Duodenal mucosa (tissue), 2 donors: ENCODE measurements around the gene GOLPH3L.
"Not testable (repeated sequence)": the region's sequence is repeated elsewhere in the genome, so short reads cannot be mapped to it uniquely, and the experiment has no call there.

Experiments
- H3K27ac ChIP-seq: one replicate; pipeline ENCODE4 v1.7.0; 2013; ENCODE audit warnings: low read depth, low read length
- H3K27me3 ChIP-seq, 2 donors: one replicate each; pipeline ENCODE4 v1.7.0; 2013; ENCODE audit warnings: low read length in 2 of 2, control low read depth in 1 of 2; ENCODE audit not compliant: insufficient read depth in 2 of 2, control insufficient read depth in 1 of 2
- H3K36me3 ChIP-seq, 2 donors: one replicate each; pipeline ENCODE4 v1.7.0; 2013; ENCODE audit warnings: low read length in 2 of 2, control low read depth in 1 of 2; ENCODE audit not compliant: insufficient read depth in 2 of 2, control insufficient read depth in 1 of 2
- H3K4me1 ChIP-seq, 2 donors: one replicate each; pipeline ENCODE4 v1.7.0; 2013; ENCODE audit warnings: low read length in 2 of 2, control low read depth in 1 of 2; ENCODE audit not compliant: insufficient read depth in 2 of 2, control insufficient read depth in 1 of 2
- H3K4me3 ChIP-seq, 2 donors: one replicate each; pipeline ENCODE4 v1.7.0; 2013; ENCODE audit warnings: low read length in 2 of 2, low read depth in 1 of 2
- H3K9ac ChIP-seq, 2 donors: one replicate each; pipeline ENCODE4 v1.7.0; 2013; ENCODE audit warnings: low read length in 2 of 2, low read depth in 1 of 2
- H3K9me3 ChIP-seq, 2 donors: one replicate each; pipeline ENCODE4 v1.7.0; 2013; ENCODE audit warnings: low read length in 2 of 2, control low read depth in 1 of 2; ENCODE audit not compliant: control insufficient read depth in 1 of 2

Gene GOLPH3L

GRCh38 chr1:150696995-150697927 lies at the start of gene GOLPH3L:
Gene GOLPH3L (minus strand): TSS chr1:150697154. CDS start chr1:150694838, 2,316 bp downstream.
- peak within 1 kb of the TSS; percentile 65 for H3K27ac ChIP-seq

GRCh38 chr1:150730130-150730721 lies 33.3 kb upstream of the GOLPH3L start:
- H3K9me3 ChIP-seq: no peaks in the 10 kb centered on the region
- no peak overlapping the region for H3K9ac ChIP-seq
- peaks cover 0 to 18% of the 10 kb centered on the region in 2 donors for H3K36me3 ChIP-seq
- no peaks in the 10 kb centered on the region for H3K4me1 ChIP-seq
- no peaks in the 10 kb centered on the region for H3K27me3 ChIP-seq
- no peak overlapping the region for H3K27ac ChIP-seq
- no peak overlapping the region for H3K4me3 ChIP-seq

More at GRCh38 chr1:150696995-150697927, at the start of gene GOLPH3L:
- Histone ChIP-seq H3K36me3 (peaks cover 4 to 20% of the 10 kb centered on the region in 2 donors), H3K4me3 (peak within 1 kb of the TSS; percentile 78 to 84), H3K9me3 (no peaks in the 10 kb centered on the region), H3K4me1 (peaks cover 0 to 8% of the 10 kb centered on the region in 2 donors), H3K27me3 (no peaks in the 10 kb centered on the region), H3K9ac (peak within 1 kb of the TSS; percentile 56 to 62)

- no peaks in the 10 kb centered on the region for H3K36me3 ChIP-seq
- no peak overlapping the region for H3K4me3 ChIP-seq
- H3K27me3 ChIP-seq: no peaks in the 10 kb centered on the region
- no peak overlapping the region for H3K27ac ChIP-seq
- H3K9ac ChIP-seq: no peak overlapping the region
- H3K4me1 ChIP-seq: no peaks in the 10 kb centered on the region
- H3K9me3 ChIP-seq: no peaks in the 10 kb centered on the region
These were observed 27.4 kb upstream of the GOLPH3L start for GRCh38 chr1:150724336-150724735.

- Histone ChIP-seq H3K4me3 (no peak within 1 kb of the TSS), H3K9ac (no peak within 1 kb of the TSS), H3K27me3 (no peaks in the 10 kb centered on the region), H3K36me3 (no peaks in the 10 kb centered on the region), H3K9me3 (no peaks in the 10 kb centered on the region), H3K27ac (no peak within 1 kb of the TSS), H3K4me1 (no peaks in the 10 kb centered on the region)
These were observed 23.7 kb upstream of the GOLPH3L start, which contains the start of gene HORMAD1 for GRCh38 chr1:150720703-150721102. Gene HORMAD1 (minus strand): TSS chr1:150720895. CDS start chr1:150719505, 1,390 bp downstream.

- Histone ChIP-seq H3K27ac (no peak overlapping the region), H3K9me3 (no peaks in the 10 kb centered on the region), H3K9ac (no peak overlapping the region), H3K27me3 (no peaks in the 10 kb centered on the region), H3K4me1 (no peaks in the 10 kb centered on the region), H3K36me3 (no peaks in the 10 kb centered on the region), H3K4me3 (no peak overlapping the region)
These were observed 23.1 kb upstream of the GOLPH3L start for GRCh38 chr1:150720098-150720497.

GRCh38 chr1:150718225-150718891 lies 21.4 kb upstream of the GOLPH3L start:
- H3K4me1 ChIP-seq: no peaks in the 10 kb centered on the region
- H3K4me3 ChIP-seq: no peak overlapping the region
- no peaks in the 10 kb centered on the region for H3K9me3 ChIP-seq
- H3K36me3 ChIP-seq: no peaks in the 10 kb centered on the region
- no peak overlapping the region for H3K27ac ChIP-seq
- no peaks in the 10 kb centered on the region for H3K27me3 ChIP-seq
- H3K9ac ChIP-seq: no peak overlapping the region

- not testable (repeated sequence) for H3K27ac ChIP-seq, H3K27me3 ChIP-seq
These were observed 12.1 kb upstream of the GOLPH3L start for GRCh38 chr1:150709031-150709430.

GRCh38 chr1:150708595-150708994 lies 11.6 kb upstream of the GOLPH3L start:
- Histone ChIP-seq H3K27ac (no peak overlapping the region), H3K27me3 (no peaks in the 10 kb centered on the region), H3K4me3 (no peak overlapping the region), H3K4me1 (no peaks in the 10 kb centered on the region), H3K9ac (no peak overlapping the region), H3K9me3 (no peaks in the 10 kb centered on the region), H3K36me3 (no peaks in the 10 kb centered on the region)

More at GRCh38 chr1:150709031-150709430, 12.1 kb upstream of the GOLPH3L start:
- not testable (repeated sequence) for H3K4me3 ChIP-seq, H3K9me3 ChIP-seq, H3K9ac ChIP-seq, H3K4me1 ChIP-seq, H3K36me3 ChIP-seq

- Histone ChIP-seq H3K4me3 (no peak overlapping the region), H3K9me3 (no peaks in the 10 kb centered on the region), H3K27ac (no peak overlapping the region), H3K27me3 (no peaks in the 10 kb centered on the region), H3K9ac (no peak overlapping the region), H3K4me1 (no peaks in the 10 kb centered on the region), H3K36me3 (no peaks in the 10 kb centered on the region)
These were observed 9.1 kb upstream of the GOLPH3L start for GRCh38 chr1:150706091-150706490.

GRCh38 chr1:150703427-150703826 lies 6.5 kb upstream of the GOLPH3L start:
- Histone ChIP-seq H3K27ac (no peak overlapping the region), H3K4me1 (no peaks in the 10 kb centered on the region), H3K9me3 (no peaks in the 10 kb centered on the region), H3K27me3 (no peaks in the 10 kb centered on the region), H3K4me3 (no peak overlapping the region), H3K36me3 (no peaks in the 10 kb centered on the region), H3K9ac (no peak overlapping the region)
